ENCODE measurements around the gene LMOD3.

GRCh38 chr3:69099576-69099975 is 22.8 kb downstream of the LMOD3 start:
- TF ChIP-seq POLR2A (IDR thresholded peaks at IDR 0.05) (no peak), CTCF (IDR thresholded peaks at IDR 0.05) (no peak)

Measured in testis (tissue), 2 donors.